ENCODE measurements around the gene RASA3.

- TF ChIP-seq CTCF (IDR thresholded peaks at IDR 0.05; ENCODE audit: low read depth, low read length) (no peak), EZH2phosphoT487 (IDR thresholded peaks at IDR 0.05; ENCODE audit: low read depth) (no peak)
These were observed 83.4 kb downstream of the RASA3 start for GRCh38 chr13:114049026-114049425.

Data from OCI-LY3 (cell line).